ENCODE measurements around the gene PRKAR1B.

The PRKAR1B gene

GRCh38 chr7:589781-590575 is 137.1 kb downstream of the PRKAR1B start:
- DNase-seq (ENCODE audit: low read depth in 2 of 2), result no peak

DNA sequence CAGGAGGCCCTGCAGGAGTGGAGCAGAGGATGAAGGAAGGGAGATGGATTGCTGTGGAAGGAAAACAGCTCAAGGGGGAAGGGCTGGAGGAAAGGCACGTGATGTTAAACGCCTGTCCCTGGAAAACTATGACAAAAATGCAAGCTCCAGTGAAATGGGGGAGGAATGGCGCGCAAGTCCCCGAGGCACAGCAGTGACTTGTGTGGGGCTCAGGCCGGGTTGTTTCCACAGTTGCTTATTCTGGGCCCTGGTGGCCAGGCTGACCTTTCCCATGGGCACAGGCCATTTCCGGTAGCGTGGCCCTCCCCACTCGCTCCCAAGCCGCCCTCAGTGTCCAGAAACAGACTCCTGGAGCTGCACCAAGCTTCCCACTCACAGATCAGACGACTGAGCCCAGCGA is 139.3 kb downstream of the PRKAR1B start:
- no peak for DNase-seq (ENCODE audit: low read depth in 2 of 2)

GRCh38 chr7:586494-586893 is 140.6 kb downstream of the PRKAR1B start:
- DNase-seq (ENCODE audit: low read depth in 2 of 2), result no peak

- DNase-seq (ENCODE audit: low read depth in 2 of 2), result no peak
Measured at GRCh38 chr7:585873-586272, 141.2 kb downstream of the PRKAR1B start.

DNA sequence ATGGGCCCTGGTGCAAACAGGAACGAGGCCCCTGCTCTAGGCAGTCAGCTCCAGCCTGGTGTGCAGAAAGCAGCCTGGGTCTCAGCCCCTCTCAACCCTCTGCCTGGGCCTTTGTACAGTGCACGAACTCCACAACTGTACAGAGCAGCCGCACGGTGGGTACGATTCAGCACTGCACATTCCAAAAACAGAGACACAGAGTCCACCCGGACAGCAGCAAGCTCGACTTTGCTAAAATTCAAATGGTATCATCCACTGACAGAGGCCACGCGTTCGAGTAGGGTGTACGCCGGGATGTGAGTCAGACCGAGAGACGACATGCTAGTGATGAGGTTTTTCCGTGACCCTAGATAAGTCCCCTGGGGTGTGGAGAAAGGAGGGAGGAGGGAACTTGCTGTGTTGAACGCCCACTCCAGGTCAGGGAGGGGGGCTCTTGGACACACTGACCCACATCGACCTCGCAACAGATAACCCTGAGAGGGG is 141.8 kb downstream of the PRKAR1B start:
- DNase-seq (ENCODE audit: low read depth in 2 of 2), result no peak

DNA sequence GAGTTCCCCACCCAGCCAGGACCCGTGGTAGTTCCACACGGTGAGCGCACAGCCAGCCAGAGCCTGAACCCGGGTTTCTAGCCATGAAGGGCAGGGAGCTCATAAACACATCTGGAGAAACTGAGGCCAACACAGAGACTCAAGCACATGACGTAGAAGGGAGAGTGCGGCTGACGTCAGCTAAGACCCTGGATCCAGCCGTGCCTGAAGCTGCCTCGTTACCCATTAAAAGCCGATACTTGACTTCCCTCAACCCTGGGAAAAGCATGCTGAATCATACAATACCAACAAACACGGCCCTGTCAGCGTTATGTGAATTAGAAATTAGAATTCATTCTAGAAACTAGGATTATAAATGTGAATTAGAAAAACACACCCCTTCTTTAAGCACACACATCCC is 142.3 kb downstream of the PRKAR1B start:
- DNase-seq (ENCODE audit: low read depth in 2 of 2), result no peak

DNA sequence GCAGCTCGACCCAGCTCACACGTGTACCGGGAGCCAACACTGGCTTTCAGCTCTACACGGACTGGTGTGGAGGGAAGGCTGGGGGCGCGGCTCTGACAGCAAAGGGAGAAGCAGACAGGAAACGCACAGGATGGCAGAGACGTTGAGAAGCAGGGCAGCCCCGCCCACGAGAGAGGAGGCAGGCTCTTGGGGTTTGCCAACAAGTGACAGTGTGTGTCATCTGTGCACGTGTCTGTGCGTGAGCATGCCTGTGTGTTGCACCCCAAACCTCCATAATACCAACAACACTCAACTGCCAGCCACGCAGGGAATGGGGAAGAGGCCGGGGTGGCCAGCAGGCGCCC is 143.0 kb downstream of the PRKAR1B start:
- peak; percentile 70 to 81 for DNase-seq (ENCODE audit: low read depth in 2 of 2)

GRCh38 chr7:583410-584121 is 143.5 kb downstream of the PRKAR1B start:
- no peak for DNase-seq (ENCODE audit: low read depth in 2 of 2)

DNA sequence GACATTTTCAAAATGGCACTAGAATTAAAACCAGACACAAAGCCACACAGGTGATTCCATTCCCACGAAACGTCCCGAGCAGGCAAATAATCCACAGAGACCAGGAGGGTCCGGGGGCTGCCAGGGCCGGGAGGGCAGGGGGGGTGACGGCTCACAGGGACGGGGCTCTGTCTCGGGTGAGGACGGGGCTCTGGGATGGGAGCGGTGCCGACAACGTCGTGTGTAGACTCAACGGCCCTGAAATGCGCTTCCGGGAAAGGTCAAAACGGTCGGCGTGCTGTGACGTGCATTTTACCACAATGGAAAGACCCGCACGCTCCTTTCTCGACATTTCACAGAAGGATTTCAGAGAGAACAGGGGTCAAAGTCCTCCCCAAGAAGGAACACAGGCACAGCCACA is 144.2 kb downstream of the PRKAR1B start:
- no peak for DNase-seq (ENCODE audit: low read depth in 2 of 2)

GRCh38 chr7:582081-582835 is 144.8 kb downstream of the PRKAR1B start:
- DNase-seq (ENCODE audit: low read depth in 2 of 2), result no peak

DNA sequence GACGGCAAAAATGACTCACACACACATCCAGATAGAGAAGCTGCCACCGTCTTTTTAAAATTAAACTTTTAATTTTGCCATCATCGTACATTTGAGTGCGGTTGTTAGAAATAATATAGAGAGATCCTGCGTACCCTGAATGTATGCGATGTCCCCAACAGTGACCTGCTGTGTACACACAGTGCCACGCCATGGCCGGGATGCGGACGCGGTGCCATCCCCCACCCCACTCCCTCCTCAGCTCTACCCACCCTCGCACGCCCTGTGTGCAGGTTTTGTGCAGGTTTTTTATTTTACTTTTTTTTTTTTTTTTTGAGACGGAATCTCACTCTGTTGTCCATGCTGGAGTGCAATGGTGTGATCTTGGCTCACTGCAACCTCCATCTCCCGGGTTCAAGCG is 148.7 kb downstream of the PRKAR1B start:
- no peak for DNase-seq (ENCODE audit: low read depth in 2 of 2)

DNA sequence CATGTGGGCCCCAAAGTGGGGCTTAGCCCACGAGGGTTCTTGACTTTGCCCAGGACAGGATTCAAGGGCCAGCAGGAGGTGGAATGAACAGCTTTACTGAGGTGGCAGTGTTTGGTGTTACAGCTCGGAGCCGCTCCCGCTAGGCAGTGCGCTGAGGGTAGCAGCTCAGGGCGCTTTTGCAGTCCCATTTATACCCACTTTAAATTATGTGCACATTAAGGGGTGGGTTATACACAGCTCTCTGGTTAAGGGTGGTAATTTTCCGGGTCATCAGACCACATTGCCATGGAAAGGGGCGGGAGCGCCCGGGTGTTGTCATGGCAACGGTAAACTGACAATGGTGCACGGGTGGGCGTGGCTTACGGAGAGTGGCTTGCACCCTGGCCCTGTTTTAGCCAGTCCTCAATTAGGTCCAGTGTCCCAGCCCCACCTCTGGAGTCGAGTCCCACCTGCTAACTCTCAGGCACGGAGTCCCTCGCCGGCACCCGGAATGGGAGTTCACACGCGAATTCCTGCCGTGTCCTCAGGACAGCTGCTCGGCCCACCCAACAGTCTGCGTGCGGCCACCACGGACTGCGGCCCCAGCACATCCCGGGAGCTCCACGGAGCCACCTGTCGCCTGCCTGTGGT is 149.2 kb downstream of the PRKAR1B start:
- no peak for DNase-seq (ENCODE audit: low read depth in 2 of 2)

- DNase-seq (ENCODE audit: low read depth in 2 of 2), result no peak
Measured at GRCh38 chr7:577278-577665, 149.8 kb downstream of the PRKAR1B start.

GRCh38 chr7:576524-577277 is 150.4 kb downstream of the PRKAR1B start:
- DNase-seq (ENCODE audit: low read depth in 2 of 2), result no peak

GRCh38 chr7:575425-576366 is 151.4 kb downstream of the PRKAR1B start:
- no peak for DNase-seq (ENCODE audit: low read depth in 2 of 2)

DNA sequence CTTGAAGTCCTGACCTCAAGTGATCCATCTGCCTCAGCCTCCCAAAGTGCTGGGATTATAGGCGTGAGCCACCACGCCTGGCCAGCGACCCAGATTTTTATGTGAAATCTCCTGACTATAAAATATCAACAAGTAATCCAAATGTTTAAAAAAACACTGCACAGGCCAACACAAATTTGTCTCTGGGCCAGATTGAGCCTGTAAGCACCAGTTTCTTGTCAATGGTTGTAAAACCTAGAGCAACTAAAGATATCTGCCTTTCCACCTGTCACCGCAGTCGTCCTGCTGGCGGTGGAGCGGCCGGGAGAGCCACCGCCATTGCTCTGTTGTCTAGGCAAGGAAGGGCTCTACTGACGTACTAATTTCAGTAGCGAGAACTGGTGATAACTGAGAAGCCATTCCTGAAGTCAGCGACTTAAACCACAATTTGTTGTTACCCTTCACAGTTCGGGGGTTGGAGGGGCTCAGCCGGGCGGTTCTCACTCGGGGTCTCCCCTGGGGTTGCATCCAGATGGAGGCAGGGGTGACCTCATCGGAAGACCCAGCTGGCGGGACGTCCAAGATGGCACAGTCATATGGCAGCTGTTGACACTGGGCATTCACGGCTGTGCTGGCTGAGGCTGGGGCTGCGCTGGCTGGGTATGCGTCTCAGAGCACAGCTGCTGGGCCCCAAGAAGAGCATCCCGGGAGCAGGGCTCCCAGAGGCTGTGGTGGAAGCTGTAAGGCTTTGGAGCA is 152.3 kb downstream of the PRKAR1B start:
- DNase-seq (ENCODE audit: low read depth in 2 of 2), result no peak

DNA sequence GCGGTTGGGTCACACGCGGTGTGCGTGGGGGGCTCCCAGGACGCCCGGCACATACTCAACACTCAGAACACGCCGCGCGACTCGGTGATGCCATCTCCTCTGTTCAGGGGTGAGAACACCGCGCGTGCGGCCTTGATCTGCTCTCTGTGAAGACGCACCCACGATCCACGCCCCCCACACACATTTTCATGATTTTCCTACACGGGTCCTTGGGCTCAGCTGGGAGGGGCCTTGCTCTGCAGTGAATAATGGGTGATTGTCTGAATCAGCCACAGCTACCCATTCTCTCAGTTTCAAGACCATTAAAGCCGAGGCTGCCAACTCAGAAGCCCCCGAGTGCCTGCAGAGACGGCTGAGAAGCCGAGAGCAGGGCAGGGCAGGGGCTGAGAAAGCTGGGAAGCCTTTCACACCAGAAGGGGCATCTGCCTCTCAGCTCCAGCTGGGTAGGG is 153.1 kb downstream of the PRKAR1B start:
- no peak for DNase-seq (ENCODE audit: low read depth in 2 of 2)

- DNase-seq (ENCODE audit: low read depth in 2 of 2), result no peak
Measured at GRCh38 chr7:573269-573932, 153.7 kb downstream of the PRKAR1B start.

Data from stimulated activated CD4-positive, alpha-beta T cell treated with anti-CD3 and anti-CD28 coated beads, Interleukin-1b, Interleukin-23, amount 100 ng/mL, for 1 hour (primary cell).